ENCODE measurements around the gene PAIP2. TPM values are rescaled to one million over a fixed set of nuclear protein-coding genes. Genes with fewer than 3 reads are reported as not detected.

Gene PAIP2
- polyA plus RNA-seq, 1 of the 3 experiments (the other 2 are of a cell fraction) = 73.2 TPM

DNA sequence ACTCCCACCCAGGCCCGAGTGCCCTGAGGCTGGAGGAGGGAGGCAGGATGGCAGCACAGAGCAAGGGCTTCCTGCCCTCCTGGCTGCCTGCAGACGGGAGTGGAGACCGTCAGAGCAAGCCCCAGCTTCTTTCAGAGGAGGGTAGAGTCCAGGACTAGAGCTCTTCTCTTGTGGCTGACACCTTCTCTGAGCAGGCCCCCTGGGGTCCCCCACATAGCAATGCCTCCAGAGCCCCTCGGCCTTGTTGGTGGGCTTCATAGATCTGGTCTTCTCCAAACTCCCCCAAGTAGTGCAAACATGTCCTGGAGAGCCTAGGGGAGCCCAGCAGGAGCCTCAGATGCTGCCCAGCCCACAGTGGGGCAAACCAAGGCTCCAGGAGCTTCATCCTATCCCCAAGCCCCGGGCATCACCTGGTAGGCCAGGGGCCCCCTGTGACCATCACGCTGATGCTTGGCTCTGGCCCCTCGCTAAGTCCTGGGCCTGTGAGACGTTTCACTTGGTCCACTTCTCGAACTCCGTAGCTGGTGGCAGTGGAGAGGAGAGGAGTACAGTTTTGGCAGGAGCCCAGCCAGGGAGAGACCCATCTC lies 46.0 kb downstream of the PAIP2 start:
- no peaks in the 10 kb centered on the region for H3K79me2 ChIP-seq (ENCODE audit: insufficient read depth)
- no peak overlapping the region for H3K4me2 ChIP-seq
- no peaks in the 10 kb centered on the region for H3F3A ChIP-seq (replicated peaks; ENCODE audit: insufficient read depth)
- no peaks in the 10 kb centered on the region for H3K27me3 ChIP-seq (ENCODE audit: insufficient read depth)
- no peaks in the 10 kb centered on the region for H4K20me1 ChIP-seq (ENCODE audit: insufficient read depth)
- H3K27ac ChIP-seq (ENCODE audit: low read depth in 2 of 2, low read length in 1 of 2) = no peak overlapping the region
- H3K9me3 ChIP-seq = no peaks in the 10 kb centered on the region
- ChIA-PET POLR2A (interaction anchor here (0.8 kb wide), 1 partner anchor 46 kb away, joined by 3 read pairs; no protein-coding TSS in a partner anchor), CTCF (interaction anchor here (0.6 to 1.1 kb wide), 2 partner anchors 126 to 198 kb away, joined by 3 to 4 read pairs; no protein-coding TSS in a partner anchor)
- TF ChIP-seq, protein P1, sequence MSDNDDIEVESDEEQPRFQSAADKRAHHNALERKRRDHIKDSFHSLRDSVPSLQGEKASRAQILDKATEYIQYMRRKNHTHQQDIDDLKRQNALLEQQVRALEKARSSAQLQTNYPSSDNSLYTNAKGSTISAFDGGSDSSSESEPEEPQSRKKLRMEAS (IDR thresholded peaks at IDR 0.05; ENCODE audit: low read depth) = no peak
- TF ChIP-seq CTCF (IDR thresholded peaks at IDR 0.05) (no peak), SIN3A (IDR thresholded peaks at IDR 0.05; ENCODE audit: borderline replicate concordance, low read depth, low read length) (no peak), GABPA (IDR thresholded peaks at IDR 0.05; ENCODE audit: low read depth) (no peak), REST (IDR thresholded peaks at IDR 0.05; ENCODE audit: low read depth, low read length) (no peak), FOXM1 (IDR thresholded peaks at IDR 0.05; ENCODE audit: low read depth) (no peak), FOSL2 (IDR thresholded peaks at IDR 0.05; ENCODE audit: borderline replicate concordance, low read depth) (no peak), EP300 (IDR thresholded peaks at IDR 0.05; ENCODE audit: borderline replicate concordance in 1 of 2, low read depth in 1 of 2, low read length in 1 of 2) (no peak)
- no peaks in the 10 kb centered on the region for H3K36me3 ChIP-seq (replicated peaks in 1 of 2; ENCODE audit: control insufficient read depth in 1 of 2, insufficient read depth in 2 of 2, low read length in 1 of 2)
- WGBS (ENCODE audit: low lambda C conversion rate) = 96% methylated on average over 9 of the region's 10 CpGs
- H3K4me1 ChIP-seq (ENCODE audit: control insufficient read depth in 1 of 2, insufficient read depth in 2 of 2, low read depth in 1 of 2, low read length in 1 of 2) = peaks cover 0 to 14% of the 10 kb centered on the region in 2 experiments; a peak in 1 of 4 replicates
- H3K9ac ChIP-seq = no peak overlapping the region
- no peak overlapping the region for H2AFZ ChIP-seq (ENCODE audit: low read depth)
- DNase-seq = no peak
- H3K9me2 ChIP-seq = no peaks in the 10 kb centered on the region
- no peak overlapping the region for H3K4me3 ChIP-seq (ENCODE audit: low read depth in 2 of 2, low read length in 1 of 2)

GRCh38 chr5:139388198-139388821 lies 46.7 kb downstream of the PAIP2 start:
- Histone ChIP-seq H3K4me3 (ENCODE audit: low read depth in 2 of 2, low read length in 1 of 2) (no peak overlapping the region), H3K27ac (ENCODE audit: low read depth in 2 of 2, low read length in 1 of 2) (no peak overlapping the region), H3K9me2 (no peaks in the 10 kb centered on the region), H3K9ac (no peak overlapping the region), H2AFZ (ENCODE audit: low read depth) (no peak overlapping the region), H3K36me3 (replicated peaks in 1 of 2; ENCODE audit: control insufficient read depth in 1 of 2, insufficient read depth in 2 of 2, low read length in 1 of 2) (no peaks in the 10 kb centered on the region), H3K79me2 (ENCODE audit: insufficient read depth) (no peaks in the 10 kb centered on the region), H3K9me3 (no peaks in the 10 kb centered on the region), H3K27me3 (ENCODE audit: insufficient read depth) (peaks cover 5% of the 10 kb centered on the region; the same call in 1 of the 2 replicates), H4K20me1 (ENCODE audit: insufficient read depth) (no peaks in the 10 kb centered on the region), H3K4me1 (ENCODE audit: control insufficient read depth in 1 of 2, insufficient read depth in 2 of 2, low read depth in 1 of 2, low read length in 1 of 2) (peaks cover 0 to 8% of the 10 kb centered on the region in 2 experiments; a peak in 1 of 4 replicates), H3K4me2 (no peak overlapping the region), H3F3A (replicated peaks; ENCODE audit: insufficient read depth) (no peaks in the 10 kb centered on the region)
- POLR2A ChIA-PET = interaction anchor here (0.8 kb wide), 1 partner anchor 46 kb away, joined by 3 read pairs; no protein-coding TSS in a partner anchor
- TF ChIP-seq FOXJ3 (CRISPR knock-in tag; IDR thresholded peaks at IDR 0.05) (no peak), EZH2phosphoT487 (IDR thresholded peaks at IDR 0.05; ENCODE audit: borderline replicate concordance, low read depth) (no peak), TAF1 (IDR thresholded peaks at IDR 0.05; ENCODE audit: borderline replicate concordance, low read depth, low read length) (no peak), ELF1 (IDR thresholded peaks at IDR 0.05) (no peak), NRF1 (IDR thresholded peaks at IDR 0.05; ENCODE audit: low read depth, low read length) (no peak), RFX5 (IDR thresholded peaks at IDR 0.05; ENCODE audit: low read length) (no peak), TCF12 (IDR thresholded peaks at IDR 0.05) (no peak), MXI1 (IDR thresholded peaks at IDR 0.05; ENCODE audit: low read depth, low read length) (no peak)
- CTCF ChIA-PET = interaction anchor here (0.6 kb wide), 1 partner anchor 197 kb away, joined by 4 read pairs; no protein-coding TSS in a partner anchor
- no peak for DNase-seq
- whole genome bisulfite sequencing (ENCODE audit: low lambda C conversion rate) = 57% methylated on average over 7 of the region's 8 CpGs

Data from SK-N-SH (cell line).